ENCODE results near the gene ZNF205. TPM values are rescaled to one million over a fixed set of nuclear protein-coding genes. Genes with fewer than 3 reads are reported as not detected.

Gene ZNF205
- polyA plus RNA-seq, 4 donors, result 12.7 to 17.7 (median 16.2) TPM

DNA sequence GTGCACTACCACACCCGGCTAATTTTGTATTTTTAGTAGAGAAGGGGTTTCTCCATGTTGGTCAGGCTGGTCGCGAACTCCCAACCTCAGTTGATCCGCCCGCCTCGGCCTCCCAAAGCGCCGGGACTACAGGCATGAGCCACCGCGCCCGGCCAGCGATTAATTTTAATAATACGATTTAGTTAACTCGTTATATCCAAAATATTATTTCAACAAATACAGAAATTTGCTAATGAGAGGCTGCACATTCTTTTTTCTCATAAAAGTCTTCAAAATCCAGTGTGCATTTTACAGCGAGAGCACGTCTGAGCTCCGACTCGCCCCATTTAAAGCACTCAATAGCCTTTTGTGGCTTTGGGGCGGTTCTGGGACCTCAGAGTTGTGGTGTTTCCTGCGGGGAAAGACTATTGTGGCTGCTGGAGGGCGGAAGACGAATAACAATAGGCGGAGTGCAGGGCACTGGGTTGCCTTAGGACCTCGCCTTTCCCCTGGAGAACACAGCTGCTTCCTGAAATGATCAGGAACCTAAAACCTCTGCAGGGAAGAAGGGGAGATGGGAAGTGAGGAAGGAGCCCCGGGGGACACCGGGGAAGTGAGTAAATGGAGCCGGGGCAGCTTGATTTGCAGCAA, 10.4 kb upstream of the ZNF205 start:
- H3K4me1 ChIP-seq (ENCODE audit: control insufficient read depth in 3 of 3, insufficient read depth in 2 of 3, low read depth in 1 of 3, low read length in 2 of 3), result peaks cover 0 to 16% (median 0%) of the 10 kb centered on the region in 3 donors
- no peak for FAIRE-seq
- peak overlapping the region in 1 of 3 donors; percentile 27 for H3K27ac ChIP-seq (ENCODE audit: low read depth in 1 of 3, low read length in 2 of 3)
- WGBS, 3 donors, result 47 to 77% (median 67%) methylated on average over 27 of the region's 27 CpGs
- H3K27me3 ChIP-seq (ENCODE audit: control insufficient read depth in 3 of 3, insufficient read depth in 3 of 3, low read length in 3 of 3), result peaks cover 0 to 30% (median 0%) of the 10 kb centered on the region in 3 donors
- no peaks in the 10 kb centered on the region for H3K36me3 ChIP-seq (ENCODE audit: control insufficient read depth in 3 of 3, insufficient read depth in 2 of 3, low read depth in 1 of 3, low read length in 3 of 3)
- no peak overlapping the region for H3K4me3 ChIP-seq (ENCODE audit: low read depth in 1 of 3, low read length in 3 of 3)
- DNase-seq, result no peak
- no peaks in the 10 kb centered on the region for H3K9me3 ChIP-seq (ENCODE audit: control insufficient read depth in 2 of 2, insufficient read depth in 1 of 2, low read depth in 1 of 2, low read length in 1 of 2)

DNA sequence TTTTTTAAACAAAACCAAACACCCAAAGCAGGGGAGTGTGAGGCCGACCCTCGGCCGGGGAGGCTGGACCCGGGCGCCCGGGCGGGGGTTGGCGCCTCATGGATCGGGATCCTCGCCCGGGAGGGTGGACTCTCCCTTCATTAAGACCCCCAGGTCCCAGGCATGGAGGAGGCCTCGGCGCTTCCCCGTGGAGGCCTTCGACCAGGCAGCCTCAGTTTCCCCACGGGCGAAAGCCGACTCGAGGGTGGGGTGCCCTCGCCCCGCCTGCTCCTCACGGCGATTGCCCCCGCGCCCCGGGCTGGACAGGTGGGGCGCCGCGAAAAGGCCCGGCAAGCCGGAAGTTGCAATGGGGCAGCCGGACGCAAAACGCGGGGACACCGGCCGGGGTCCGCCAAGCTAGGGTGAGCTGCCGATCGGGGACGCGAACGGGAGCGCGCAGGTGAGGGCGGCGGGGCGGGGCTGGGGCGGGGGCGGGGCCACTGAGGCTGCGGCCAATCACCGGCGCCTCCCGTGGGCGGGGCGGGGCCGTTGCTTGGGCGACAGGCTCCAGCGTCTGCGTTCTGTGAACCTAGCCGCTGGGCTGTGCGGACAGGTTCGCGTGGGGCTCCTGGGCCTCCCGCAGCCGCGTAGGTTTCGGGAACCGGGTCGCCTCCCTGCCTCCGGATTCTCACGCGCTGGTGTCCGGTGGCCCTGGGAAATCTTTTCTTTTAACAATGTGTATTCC, 6.0 kb upstream of the ZNF205 start:
- no peaks in the 10 kb centered on the region for H3K27me3 ChIP-seq (ENCODE audit: control insufficient read depth in 3 of 3, insufficient read depth in 3 of 3, low read length in 3 of 3)
- peak overlapping the region; percentile 24 to 90 (median 75) for H3K4me3 ChIP-seq (ENCODE audit: low read depth in 1 of 3, low read length in 3 of 3)
- peak; percentile 91 to 96 for DNase-seq
- peaks cover 0 to 11% (median 0%) of the 10 kb centered on the region in 3 donors for H3K4me1 ChIP-seq (ENCODE audit: control insufficient read depth in 3 of 3, insufficient read depth in 2 of 3, low read depth in 1 of 3, low read length in 2 of 3)
- H3K27ac ChIP-seq (ENCODE audit: low read depth in 1 of 3, low read length in 2 of 3), result peak overlapping the region; percentile 70 to 88 (median 83)
- H3K9me3 ChIP-seq (ENCODE audit: control insufficient read depth in 2 of 2, insufficient read depth in 1 of 2, low read depth in 1 of 2, low read length in 1 of 2), result no peaks in the 10 kb centered on the region
- no peaks in the 10 kb centered on the region for H3K36me3 ChIP-seq (ENCODE audit: control insufficient read depth in 3 of 3, insufficient read depth in 2 of 3, low read depth in 1 of 3, low read length in 3 of 3)
- 0 to 1% (median 1%) methylated on average over 48 to 74 of the region's 74 CpGs for WGBS, 3 donors
- FAIRE-seq, result no peak

DNA sequence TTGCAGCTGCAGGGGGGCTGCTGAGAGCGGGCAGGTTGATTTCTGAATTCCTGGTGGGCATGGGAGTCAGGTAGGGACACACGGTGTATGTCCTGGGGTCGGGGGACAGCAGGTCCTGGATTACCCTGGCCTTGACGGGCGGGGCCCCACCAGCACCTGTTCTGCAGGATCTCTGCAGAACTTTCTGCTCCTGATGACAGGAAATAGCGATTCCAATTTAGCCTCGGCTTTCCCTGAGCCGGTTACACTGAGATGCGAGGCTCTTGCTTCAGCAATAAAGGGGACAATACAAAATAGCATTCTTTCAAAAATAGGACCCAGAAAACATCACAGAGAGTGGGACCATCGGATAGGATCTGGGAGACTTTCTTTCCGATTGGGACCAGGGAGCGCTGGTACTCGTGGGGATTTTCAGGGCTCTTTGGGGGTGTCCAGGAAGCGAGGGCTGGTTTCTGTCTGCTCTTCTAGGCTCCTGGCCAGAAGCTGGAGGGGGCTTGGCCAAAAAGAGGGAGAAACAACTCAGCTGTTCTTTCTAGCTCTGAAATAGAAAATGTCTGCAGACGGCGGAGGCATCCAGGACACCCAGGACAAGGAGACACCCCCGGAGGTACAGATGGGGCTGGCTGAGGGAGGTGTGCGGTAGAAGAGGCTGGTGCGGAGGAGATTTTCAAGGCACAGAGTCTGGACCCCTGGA, 642 bp downstream of the ZNF205 start:
- H3K36me3 ChIP-seq (ENCODE audit: control insufficient read depth in 3 of 3, insufficient read depth in 2 of 3, low read depth in 1 of 3, low read length in 3 of 3), result peaks cover 0 to 41% (median 0%) of the 10 kb centered on the region in 3 donors
- H3K4me3 ChIP-seq (ENCODE audit: low read depth in 1 of 3, low read length in 3 of 3), result peak overlapping the region; percentile 60 to 99 (median 86)
- H3K27ac ChIP-seq (ENCODE audit: low read depth in 1 of 3, low read length in 2 of 3), result peak overlapping the region in 2 of 3 donors; percentile 8 to 72
- 13 to 24% (median 23%) methylated on average over 19 of the region's 19 CpGs for WGBS, 3 donors
- DNase-seq, result no peak
- H3K27me3 ChIP-seq (ENCODE audit: control insufficient read depth in 3 of 3, insufficient read depth in 3 of 3, low read length in 3 of 3), result no peaks in the 10 kb centered on the region
- H3K9me3 ChIP-seq (ENCODE audit: control insufficient read depth in 2 of 2, insufficient read depth in 1 of 2, low read depth in 1 of 2, low read length in 1 of 2), result no peaks in the 10 kb centered on the region
- peaks cover 0 to 21% (median 0%) of the 10 kb centered on the region in 3 donors for H3K4me1 ChIP-seq (ENCODE audit: control insufficient read depth in 3 of 3, insufficient read depth in 2 of 3, low read depth in 1 of 3, low read length in 2 of 3)
- no peak for FAIRE-seq

DNA sequence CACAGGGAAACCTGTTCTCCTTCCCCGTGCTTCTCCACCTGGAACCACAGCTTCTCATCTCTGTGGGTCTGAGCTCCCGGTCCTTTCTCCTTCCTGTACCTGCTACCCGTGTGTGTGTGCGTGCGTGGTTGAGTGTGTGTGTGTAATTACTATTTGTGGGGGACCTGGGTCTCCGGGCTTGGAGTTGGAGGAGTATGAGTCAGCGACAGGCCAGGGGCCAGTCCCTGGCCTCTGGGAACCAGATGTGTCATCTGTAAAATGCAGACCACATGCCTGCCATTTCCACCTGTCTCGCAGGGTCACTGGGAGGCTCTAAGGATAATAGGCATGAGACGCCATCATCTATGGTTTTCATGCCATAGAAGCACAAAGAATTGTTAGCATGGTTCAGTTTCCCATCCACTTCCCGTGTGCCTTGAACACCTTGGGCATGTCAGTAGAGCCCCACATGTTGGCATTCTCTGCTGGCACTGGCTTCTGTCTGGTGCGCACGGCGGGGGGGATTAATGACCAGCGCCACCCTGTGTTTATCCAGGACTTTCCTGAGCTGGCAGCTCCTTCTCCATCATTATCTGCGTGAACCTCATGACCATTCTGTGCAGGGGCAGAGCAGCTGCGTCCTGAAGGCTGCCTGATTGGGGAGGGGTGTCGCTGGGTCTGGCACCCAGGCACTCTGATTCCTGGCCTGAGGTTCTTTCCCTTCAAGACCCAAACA, 1.5 kb downstream of the ZNF205 start:
- DNase-seq, result no peak
- no peaks in the 10 kb centered on the region for H3K9me3 ChIP-seq (ENCODE audit: control insufficient read depth in 2 of 2, insufficient read depth in 1 of 2, low read depth in 1 of 2, low read length in 1 of 2)
- peaks cover 0 to 21% (median 0%) of the 10 kb centered on the region in 3 donors for H3K4me1 ChIP-seq (ENCODE audit: control insufficient read depth in 3 of 3, insufficient read depth in 2 of 3, low read depth in 1 of 3, low read length in 2 of 3)
- H3K27ac ChIP-seq (ENCODE audit: low read depth in 1 of 3, low read length in 2 of 3), result no peak overlapping the region
- H3K36me3 ChIP-seq (ENCODE audit: control insufficient read depth in 3 of 3, insufficient read depth in 2 of 3, low read depth in 1 of 3, low read length in 3 of 3), result peaks cover 0 to 50% (median 0%) of the 10 kb centered on the region in 3 donors
- no peak for FAIRE-seq
- no peaks in the 10 kb centered on the region for H3K27me3 ChIP-seq (ENCODE audit: control insufficient read depth in 3 of 3, insufficient read depth in 3 of 3, low read length in 3 of 3)
- H3K4me3 ChIP-seq (ENCODE audit: low read depth in 1 of 3, low read length in 3 of 3), result peak overlapping the region in 2 of 3 donors; percentile 86 to 99
- WGBS, 3 donors, result 40 to 59% (median 51%) methylated on average over 17 of the region's 17 CpGs

DNA sequence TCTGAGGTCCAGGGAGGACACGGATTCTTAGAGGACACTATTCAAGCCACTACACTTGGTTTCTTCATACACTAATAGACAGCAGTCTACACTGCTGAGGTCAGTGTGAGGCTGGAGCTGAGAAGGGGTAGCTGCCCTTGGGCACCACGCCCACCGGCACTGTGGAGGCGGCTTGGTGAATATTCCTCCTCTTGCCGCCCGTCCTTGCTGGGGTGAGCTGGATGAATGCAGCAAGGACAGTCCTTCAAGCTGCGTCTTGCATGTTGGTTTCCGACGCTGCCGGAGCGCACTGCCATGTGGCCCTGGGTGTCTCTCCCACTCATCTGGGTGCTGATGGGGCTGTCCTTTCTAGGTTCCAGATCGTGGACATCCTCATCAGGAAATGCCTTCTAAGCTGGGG, 2.6 kb downstream of the ZNF205 start:
- no peak overlapping the region for H3K4me3 ChIP-seq (ENCODE audit: low read depth in 1 of 3, low read length in 3 of 3)
- DNase-seq (no peak), FAIRE-seq (no peak)
- H3K27ac ChIP-seq (ENCODE audit: low read depth in 1 of 3, low read length in 2 of 3), result no peak overlapping the region
- peaks cover 0 to 21% (median 0%) of the 10 kb centered on the region in 3 donors for H3K4me1 ChIP-seq (ENCODE audit: control insufficient read depth in 3 of 3, insufficient read depth in 2 of 3, low read depth in 1 of 3, low read length in 2 of 3)
- 94 to 96% (median 94%) methylated on average over 12 of the region's 12 CpGs for WGBS, 3 donors
- H3K9me3 ChIP-seq (ENCODE audit: control insufficient read depth in 2 of 2, insufficient read depth in 1 of 2, low read depth in 1 of 2, low read length in 1 of 2), result no peaks in the 10 kb centered on the region
- H3K36me3 ChIP-seq (ENCODE audit: control insufficient read depth in 3 of 3, insufficient read depth in 2 of 3, low read depth in 1 of 3, low read length in 3 of 3), result peaks cover 0 to 61% (median 0%) of the 10 kb centered on the region in 3 donors
- H3K27me3 ChIP-seq (ENCODE audit: control insufficient read depth in 3 of 3, insufficient read depth in 3 of 3, low read length in 3 of 3), result no peaks in the 10 kb centered on the region

DNA sequence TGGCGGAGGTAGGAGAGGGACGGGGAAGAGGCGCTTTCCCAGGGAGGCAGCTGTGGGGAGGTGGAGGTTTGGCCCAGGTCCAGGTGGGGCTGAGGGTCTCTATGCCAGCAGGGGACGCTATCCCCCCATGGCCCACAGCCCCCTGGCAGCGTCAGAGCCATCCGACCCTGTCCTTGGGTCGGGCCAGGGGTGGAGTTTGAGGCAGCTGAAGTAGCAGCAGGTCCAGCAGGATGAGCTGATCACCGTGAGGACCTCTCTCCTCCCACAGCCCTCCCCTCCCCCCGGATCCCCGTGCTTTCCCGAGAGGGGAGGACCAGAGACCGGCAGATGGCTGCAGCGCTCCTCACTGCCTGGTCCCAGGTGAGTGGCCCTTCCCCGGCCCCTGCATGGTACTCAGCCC, 3.2 kb downstream of the ZNF205 start:
- Histone ChIP-seq H3K4me1 (ENCODE audit: control insufficient read depth in 3 of 3, insufficient read depth in 2 of 3, low read depth in 1 of 3, low read length in 2 of 3) (peaks cover 0 to 21% (median 0%) of the 10 kb centered on the region in 3 donors), H3K36me3 (ENCODE audit: control insufficient read depth in 3 of 3, insufficient read depth in 2 of 3, low read depth in 1 of 3, low read length in 3 of 3) (peaks cover 0 to 66% (median 0%) of the 10 kb centered on the region in 3 donors), H3K9me3 (ENCODE audit: control insufficient read depth in 2 of 2, insufficient read depth in 1 of 2, low read depth in 1 of 2, low read length in 1 of 2) (no peaks in the 10 kb centered on the region), H3K27me3 (ENCODE audit: control insufficient read depth in 3 of 3, insufficient read depth in 3 of 3, low read length in 3 of 3) (no peaks in the 10 kb centered on the region), H3K4me3 (ENCODE audit: low read depth in 1 of 3, low read length in 3 of 3) (no peak overlapping the region), H3K27ac (ENCODE audit: low read depth in 1 of 3, low read length in 2 of 3) (no peak overlapping the region)
- FAIRE-seq (no peak), DNase-seq (no peak)
- WGBS, 3 donors, result 78 to 85% (median 79%) methylated on average over 13 to 14 of the region's 14 CpGs

DNA sequence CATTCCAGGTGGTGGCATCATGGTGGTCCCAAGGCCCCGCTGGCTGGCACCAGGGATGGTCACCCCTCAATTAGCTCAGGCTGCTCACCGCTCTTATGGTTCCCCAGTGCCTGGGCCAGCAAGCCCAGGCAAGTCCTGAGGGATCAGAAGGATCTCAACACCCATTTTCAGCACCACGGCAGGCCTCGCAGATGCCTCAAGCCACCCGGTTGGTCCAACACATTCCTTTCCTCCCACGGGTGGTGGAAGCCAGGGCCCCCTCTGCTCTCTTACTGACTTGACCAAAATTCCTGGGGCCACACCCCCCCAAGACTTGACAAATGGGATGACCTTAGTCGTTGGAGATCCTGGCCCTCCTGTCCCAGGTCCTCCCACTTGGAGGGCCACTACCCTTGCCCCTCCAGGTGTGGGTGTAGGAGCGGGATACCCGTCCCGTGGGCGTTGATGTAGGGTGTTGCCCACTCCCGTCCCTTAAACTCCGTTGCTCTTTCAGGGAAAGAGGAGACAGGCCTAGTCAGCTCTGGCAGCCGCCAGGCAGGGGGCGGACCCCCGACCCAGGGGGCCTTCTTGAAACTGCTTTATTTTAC, 5.9 kb downstream of the ZNF205 start:
- FAIRE-seq, result no peak
- Histone ChIP-seq H3K4me3 (ENCODE audit: low read depth in 1 of 3, low read length in 3 of 3) (no peak overlapping the region), H3K9me3 (ENCODE audit: control insufficient read depth in 2 of 2, insufficient read depth in 1 of 2, low read depth in 1 of 2, low read length in 1 of 2) (no peaks in the 10 kb centered on the region), H3K27me3 (ENCODE audit: control insufficient read depth in 3 of 3, insufficient read depth in 3 of 3, low read length in 3 of 3) (no peaks in the 10 kb centered on the region), H3K36me3 (ENCODE audit: control insufficient read depth in 3 of 3, insufficient read depth in 2 of 3, low read depth in 1 of 3, low read length in 3 of 3) (peaks cover 0 to 77% (median 0%) of the 10 kb centered on the region in 3 donors), H3K4me1 (ENCODE audit: control insufficient read depth in 3 of 3, insufficient read depth in 2 of 3, low read depth in 1 of 3, low read length in 2 of 3) (peaks cover 0 to 6% (median 0%) of the 10 kb centered on the region in 3 donors), H3K27ac (ENCODE audit: low read depth in 1 of 3, low read length in 2 of 3) (no peak overlapping the region)
- WGBS, 3 donors, result 87 to 91% (median 91%) methylated on average over 16 of the region's 16 CpGs
- no peak for DNase-seq
